Spinal cord (tissue), 10 donors: ENCODE results near the gene PAPPA. TPM values are rescaled to one million over a fixed set of nuclear protein-coding genes. Genes with fewer than 3 reads are reported as not detected.

Experiments used
- DNase-seq, 6 donors: peaks; one replicate each; pipeline versions ENCODE4 v3.0.0 to v3.0.0-alpha.2; 2013 to 2015; ENCODE audit warnings: low spot score in 6 of 6, low read depth in 4 of 6
- H3K27ac ChIP-seq: one replicate; pipeline ENCODE4 v1.5.1; 2013; ENCODE audit warnings: low read depth, low read length, control low read depth
- H3K27me3 ChIP-seq: one replicate; pipeline ENCODE4 v1.6.1; 2013; ENCODE audit warnings: low read length; ENCODE audit not compliant: control insufficient read depth, insufficient read depth
- H3K36me3 ChIP-seq: one replicate; pipeline ENCODE4 v1.6.1; 2013; ENCODE audit warnings: low read length; ENCODE audit not compliant: control insufficient read depth, insufficient read depth
- H3K4me1 ChIP-seq: one replicate; pipeline ENCODE4 v1.6.1; 2013; ENCODE audit warnings: low read length; ENCODE audit not compliant: control insufficient read depth, insufficient read depth
- H3K4me3 ChIP-seq: one replicate; pipeline ENCODE4 v1.5.1; 2013; ENCODE audit warnings: low read depth, low read length, control low read depth
- H3K9me3 ChIP-seq: one replicate; pipeline ENCODE4 v1.6.1; 2013; ENCODE audit warnings: low read length; ENCODE audit not compliant: control insufficient read depth, insufficient read depth
- WGBS: methylation state at CpG from one replicate; pipeline ENCODE4 v1.1.5; 2013; ENCODE audit warnings: missing lambda C conversion rate; ENCODE audit not compliant: insufficient coverage; 5-methylcytosine and 5-hydroxymethylcytosine counted together
- polyA plus RNA-seq, 2 donors: library from polyadenylated mRNA; unstranded; fragments of 120-200 nt; gene quantifications; one replicate each; pipeline ENCODE4 v1.2.1, GENCODE V29; 2013; ENCODE audit not compliant: insufficient read length in 2 of 2
- total RNA-seq, 2 donors: library from RNA; depleted of rRNA in 1 of 2; stranded (reverse); fragments of 120-200 nt in 1 of 2; fragments of >200 nt in 1 of 2; gene quantifications; one replicate each; pipeline versions ENCODE4 v1.2.3 to v1.2.4, GENCODE V29; 2013 to 2014
- donor health status: healthy.

The PAPPA gene
- total and polyA plus RNA-seq, 4 donors, result 2.4 to 6.2 (median 3.6) TPM

- H3K4me1 ChIP-seq, result peaks cover 7% of the 10 kb centered on the region
- peaks cover 4% of the 10 kb centered on the region for H3K27me3 ChIP-seq
- no peak for DNase-seq
- no peaks in the 10 kb centered on the region for H3K9me3 ChIP-seq
- H3K36me3 ChIP-seq, result no peaks in the 10 kb centered on the region
- H3K4me3 ChIP-seq, result no peak overlapping the region
- no peak overlapping the region for H3K27ac ChIP-seq
- 89% methylated on average over 2 of the region's 2 CpGs for WGBS
Measured at GRCh38 chr9:116317503-116317902, 163.9 kb downstream of the PAPPA start.

GRCh38 chr9:116318468-116319374 is 165.1 kb downstream of the PAPPA start:
- peak in 1 of 6 donors; percentile 62 for DNase-seq
- H3K27ac ChIP-seq, result no peak overlapping the region
- H3K4me3 ChIP-seq, result no peak overlapping the region

GRCh38 chr9:116319480-116319879 is 165.9 kb downstream of the PAPPA start:
- Histone ChIP-seq H3K9me3 (no peaks in the 10 kb centered on the region), H3K27me3 (peaks cover 11% of the 10 kb centered on the region), H3K36me3 (no peaks in the 10 kb centered on the region), H3K27ac (no peak overlapping the region), H3K4me1 (peaks cover 12% of the 10 kb centered on the region), H3K4me3 (no peak overlapping the region)
- no CpG with 5 or more reads among the region's 3 CpGs for WGBS
- no peak for DNase-seq

More at GRCh38 chr9:116318468-116319374, 165.1 kb downstream of the PAPPA start:
- peaks cover 12% of the 10 kb centered on the region for H3K4me1 ChIP-seq
- 69% methylated on average over 9 of the region's 19 CpGs for WGBS
- no peaks in the 10 kb centered on the region for H3K9me3 ChIP-seq
- H3K27me3 ChIP-seq, result peaks cover 6% of the 10 kb centered on the region
- H3K36me3 ChIP-seq, result no peaks in the 10 kb centered on the region

- WGBS, result 44% methylated on average over 1 of the region's 3 CpGs
- no peaks in the 10 kb centered on the region for H3K36me3 ChIP-seq
- H3K27ac ChIP-seq, result no peak overlapping the region
- H3K4me1 ChIP-seq, result peaks cover 12% of the 10 kb centered on the region
- H3K27me3 ChIP-seq, result peaks cover 11% of the 10 kb centered on the region
- H3K4me3 ChIP-seq, result no peak overlapping the region
- no peaks in the 10 kb centered on the region for H3K9me3 ChIP-seq
- DNase-seq, result no peak
Measured at GRCh38 chr9:116320290-116320689, 166.7 kb downstream of the PAPPA start.

GRCh38 chr9:116322521-116322920 is 168.9 kb downstream of the PAPPA start:
- H3K9me3 ChIP-seq, result no peaks in the 10 kb centered on the region
- no peak overlapping the region for H3K27ac ChIP-seq
- H3K27me3 ChIP-seq, result peaks cover 17% of the 10 kb centered on the region
- DNase-seq, result no peak
- H3K4me3 ChIP-seq, result no peak overlapping the region
- H3K4me1 ChIP-seq, result peaks cover 12% of the 10 kb centered on the region
- WGBS, result no CpG with 5 or more reads among the region's 2 CpGs
- H3K36me3 ChIP-seq, result no peaks in the 10 kb centered on the region

- peaks cover 18% of the 10 kb centered on the region for H3K27me3 ChIP-seq
- no peak overlapping the region for H3K27ac ChIP-seq
- 39% methylated on average over 4 of the region's 11 CpGs for WGBS
- H3K4me3 ChIP-seq, result no peak overlapping the region
- DNase-seq, result peak in 1 of 6 donors; percentile 41
- H3K9me3 ChIP-seq, result no peaks in the 10 kb centered on the region
- peaks cover 12% of the 10 kb centered on the region for H3K4me1 ChIP-seq
- no peaks in the 10 kb centered on the region for H3K36me3 ChIP-seq
Measured at GRCh38 chr9:116323012-116323411, 169.4 kb downstream of the PAPPA start.

- DNase-seq, result no peak
- H3K4me3 ChIP-seq, result no peak overlapping the region
- peaks cover 20% of the 10 kb centered on the region for H3K27me3 ChIP-seq
- H3K4me1 ChIP-seq, result peaks cover 12% of the 10 kb centered on the region
- no peaks in the 10 kb centered on the region for H3K36me3 ChIP-seq
- no peak overlapping the region for H3K27ac ChIP-seq
- H3K9me3 ChIP-seq, result no peaks in the 10 kb centered on the region
Measured at GRCh38 chr9:116323571-116323970, 170.0 kb downstream of the PAPPA start.

- H3K9me3 ChIP-seq, result no peaks in the 10 kb centered on the region
- peaks cover 5% of the 10 kb centered on the region for H3K4me1 ChIP-seq
- no peak for DNase-seq
- peaks cover 16% of the 10 kb centered on the region for H3K27me3 ChIP-seq
- H3K27ac ChIP-seq, result no peak overlapping the region
- H3K36me3 ChIP-seq, result no peaks in the 10 kb centered on the region
- no peak overlapping the region for H3K4me3 ChIP-seq
Measured at GRCh38 chr9:116325924-116326323, 172.3 kb downstream of the PAPPA start.

- Histone ChIP-seq H3K9me3 (no peaks in the 10 kb centered on the region), H3K27ac (no peak overlapping the region), H3K4me3 (no peak overlapping the region)
Measured at GRCh38 chr9:116327701-116328405, 174.3 kb downstream of the PAPPA start.

More at GRCh38 chr9:116327701-116328405, 174.3 kb downstream of the PAPPA start:
- DNase-seq, result no peak
- Histone ChIP-seq H3K4me1 (peaks cover 3% of the 10 kb centered on the region), H3K36me3 (no peaks in the 10 kb centered on the region), H3K27me3 (peaks cover 23% of the 10 kb centered on the region)
- 50% methylated on average over 1 of the region's 4 CpGs for WGBS
